OCI-LY1 (cell line): ENCODE data around the gene GPN1.

Experiments
- EZH2 ChIP-seq: fragments of 200-600 bp; sonication (generic), shearing (Covaris generic); IDR thresholded peaks from 2 replicates; pipeline ENCODE4 v1.8.0; 2017; ENCODE audit warnings: borderline replicate concordance, mixed run types, mild to moderate bottlenecking, antibody characterized with exemption, low read length, moderate library complexity, mixed read lengths
- TF ChIP-seq, protein P1 (sequence below): fragments of 200-600 bp; sonication (generic), shearing (Covaris generic); IDR thresholded peaks from 2 replicates; pipeline ENCODE4 v1.5.1; 2017; ENCODE audit warnings: mild to moderate bottlenecking, antibody characterized with exemption, low read length, moderate library complexity, mixed read lengths

DNA sequence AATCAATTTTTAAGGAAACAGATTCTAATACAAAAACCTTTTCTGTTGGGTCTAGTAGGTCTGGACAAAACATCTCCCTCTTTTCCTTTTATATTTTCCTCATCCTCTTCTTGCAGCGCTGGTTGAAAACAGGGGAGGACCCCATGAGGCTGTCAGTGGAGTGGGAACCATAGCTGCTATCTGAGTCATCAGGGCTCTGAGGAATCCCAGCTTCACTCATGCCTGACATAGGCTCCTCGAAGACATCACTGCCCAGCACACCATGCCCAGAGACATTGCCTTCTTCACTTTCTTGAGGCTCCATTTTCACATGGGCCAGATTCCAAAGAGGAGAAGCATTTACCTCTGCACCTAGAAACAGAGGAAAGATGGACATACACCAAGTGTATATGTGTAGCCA lies 24.5 kb downstream of the GPN1 start:
- TF ChIP-seq, protein P1, sequence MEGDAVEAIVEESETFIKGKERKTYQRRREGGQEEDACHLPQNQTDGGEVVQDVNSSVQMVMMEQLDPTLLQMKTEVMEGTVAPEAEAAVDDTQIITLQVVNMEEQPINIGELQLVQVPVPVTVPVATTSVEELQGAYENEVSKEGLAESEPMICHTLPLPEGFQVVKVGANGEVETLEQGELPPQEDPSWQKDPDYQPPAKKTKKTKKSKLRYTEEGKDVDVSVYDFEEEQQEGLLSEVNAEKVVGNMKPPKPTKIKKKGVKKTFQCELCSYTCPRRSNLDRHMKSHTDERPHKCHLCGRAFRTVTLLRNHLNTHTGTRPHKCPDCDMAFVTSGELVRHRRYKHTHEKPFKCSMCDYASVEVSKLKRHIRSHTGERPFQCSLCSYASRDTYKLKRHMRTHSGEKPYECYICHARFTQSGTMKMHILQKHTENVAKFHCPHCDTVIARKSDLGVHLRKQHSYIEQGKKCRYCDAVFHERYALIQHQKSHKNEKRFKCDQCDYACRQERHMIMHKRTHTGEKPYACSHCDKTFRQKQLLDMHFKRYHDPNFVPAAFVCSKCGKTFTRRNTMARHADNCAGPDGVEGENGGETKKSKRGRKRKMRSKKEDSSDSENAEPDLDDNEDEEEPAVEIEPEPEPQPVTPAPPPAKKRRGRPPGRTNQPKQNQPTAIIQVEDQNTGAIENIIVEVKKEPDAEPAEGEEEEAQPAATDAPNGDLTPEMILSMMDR: no peak
- TF ChIP-seq EZH2: no peak
